Kidney (tissue), 14 donors: ENCODE data around the gene DDX24. TPM values are rescaled to one million over a fixed set of nuclear protein-coding genes. Genes with fewer than 3 reads are reported as not detected.
A peak's percentile ranks its signal among the peaks of the same experiment; 100 is the strongest.

ENCODE experiments used
- DNase-seq, 5 donors: peaks; one replicate each; pipeline ENCODE4 v3.0.0-alpha.2; 2013 to 2020
- FAIRE-seq: peaks from 2 replicates; lab custom pipeline; 2012; peaks lifted over from hg19 to GRCh38; lab: Jason Lieb, UNC
- H3K27ac ChIP-seq, 2 donors: one replicate each; pipeline ENCODE4 v1.7.0; 2013; ENCODE audit warnings: low read depth in 2 of 2, low read length in 2 of 2, inconsistent platforms in 1 of 2
- H3K27me3 ChIP-seq: one replicate; pipeline ENCODE4 v1.7.1; 2013; ENCODE audit warnings: low read length, inconsistent platforms; ENCODE audit not compliant: control insufficient read depth, insufficient read depth
- H3K36me3 ChIP-seq, 3 donors: one replicate each; pipeline versions ENCODE4 v1.7.0 to v1.7.1; 2013; ENCODE audit warnings: low read length in 3 of 3, control low read depth in 1 of 3, inconsistent platforms in 1 of 3; ENCODE audit not compliant: insufficient read depth in 3 of 3, control insufficient read depth in 2 of 3
- H3K4me1 ChIP-seq, 3 donors: one replicate each; pipeline versions ENCODE4 v1.7.0 to v1.7.1; 2013; ENCODE audit warnings: low read length in 3 of 3, inconsistent platforms in 1 of 3, low read depth in 1 of 3; ENCODE audit not compliant: control insufficient read depth in 2 of 3, insufficient read depth in 2 of 3
- H3K4me3 ChIP-seq, 3 donors: one replicate each; pipeline versions ENCODE4 v1.7.0 to v1.8.1; 2013; ENCODE audit warnings: low read length in 3 of 3, control low read depth in 1 of 3, inconsistent platforms in 1 of 3
- H3K9ac ChIP-seq, 3 donors: one replicate each; pipeline versions ENCODE4 v1.7.0 to v1.7.1; 2013; ENCODE audit warnings: low read length in 3 of 3, control low read depth in 1 of 3, inconsistent platforms in 1 of 3
- H3K9me3 ChIP-seq, 3 donors: one replicate each; pipeline versions ENCODE4 v1.7.0 to v1.7.1; 2013; ENCODE audit warnings: low read length in 3 of 3, control low read depth in 1 of 3, inconsistent platforms in 1 of 3; ENCODE audit not compliant: control insufficient read depth in 2 of 3, insufficient read depth in 1 of 3
- intact Hi-C: fragments of 100-400 bp; cut with DNase I; formaldehyde crosslinking; loops from one replicate; pipeline ENCODE4 v1.11.1; 2022
- polyA plus RNA-seq: library from polyadenylated mRNA; stranded (reverse); fragments of 350-450 nt; fragmentation: Illumina TruSeq; extraction: RNeasy Lipid Tissue Mini Kit (QIAGEN cat#74804); gene quantifications from one replicate; pipeline ENCODE4 v1.2.3, GENCODE V29; 2014; ENCODE audit warnings: low read depth, low replicate concordance; ENCODE audit not compliant: insufficient read depth
- total RNA-seq: library from RNA; stranded (reverse); fragmentation: NEBNext Ultra II Directional; extraction: Animal tissue kit (Norgen Biotek cat#: 25700); gene quantifications from one replicate; pipeline ENCODE4 v1.2.1, GENCODE V29; 2021
- TF ChIP-seq, protein P1 (sequence below): IDR thresholded peaks from 3 replicates; pipeline ENCODE4 v1.5.1; 2012; ENCODE audit warnings: mild to moderate bottlenecking, moderate library complexity, borderline replicate concordance; ENCODE audit not compliant: insufficient read depth; ENCODE audit errors: extremely low read depth
- donor health status: control.
- donor health status: control.
- donor health status: control.
- donor health status: control.
- donor health status: control.
- donor health status: DM: yes; HTN: yes; CAD: no.
- donor health status: Normal renal cell carcinoma (clear cell type).

DDX24 gene
- total and polyA plus RNA-seq, 2 donors from 2014 or later: 139 to 193 TPM

DNA sequence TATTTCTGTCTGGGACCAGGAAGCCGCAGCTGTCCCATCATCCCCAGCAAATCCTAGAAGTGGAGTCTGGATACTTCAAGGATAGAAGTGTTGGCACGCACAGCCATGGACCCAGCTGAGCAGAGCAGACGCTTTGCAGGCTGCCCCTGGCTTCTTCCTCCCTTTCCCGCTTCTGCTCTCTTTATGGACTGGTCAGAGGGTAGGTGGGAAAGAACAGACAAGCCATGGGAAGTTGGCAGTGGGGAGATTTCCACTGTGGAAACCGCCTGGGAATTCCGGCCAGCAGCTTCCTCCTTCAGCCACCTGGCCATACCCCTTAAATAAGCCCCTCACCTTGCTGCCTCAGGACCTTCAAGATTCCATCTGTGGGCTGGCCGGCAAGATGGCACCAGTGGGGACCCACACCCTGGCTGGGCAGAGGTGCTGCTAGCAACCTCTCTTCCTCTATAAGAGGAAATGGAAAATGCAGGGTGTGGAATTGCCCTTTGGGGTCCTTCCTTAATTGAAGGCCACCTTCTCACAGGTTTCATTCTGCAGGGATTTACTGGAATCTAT is 34.2 kb downstream of the DDX24 start:
- FAIRE-seq (no peak), DNase-seq (peak in 2 of 5 donors; percentile 0 to 21)
- peaks cover 5 to 47% (median 38%) of the 10 kb centered on the region in 3 donors for H3K36me3 ChIP-seq
- TF ChIP-seq, protein P1, sequence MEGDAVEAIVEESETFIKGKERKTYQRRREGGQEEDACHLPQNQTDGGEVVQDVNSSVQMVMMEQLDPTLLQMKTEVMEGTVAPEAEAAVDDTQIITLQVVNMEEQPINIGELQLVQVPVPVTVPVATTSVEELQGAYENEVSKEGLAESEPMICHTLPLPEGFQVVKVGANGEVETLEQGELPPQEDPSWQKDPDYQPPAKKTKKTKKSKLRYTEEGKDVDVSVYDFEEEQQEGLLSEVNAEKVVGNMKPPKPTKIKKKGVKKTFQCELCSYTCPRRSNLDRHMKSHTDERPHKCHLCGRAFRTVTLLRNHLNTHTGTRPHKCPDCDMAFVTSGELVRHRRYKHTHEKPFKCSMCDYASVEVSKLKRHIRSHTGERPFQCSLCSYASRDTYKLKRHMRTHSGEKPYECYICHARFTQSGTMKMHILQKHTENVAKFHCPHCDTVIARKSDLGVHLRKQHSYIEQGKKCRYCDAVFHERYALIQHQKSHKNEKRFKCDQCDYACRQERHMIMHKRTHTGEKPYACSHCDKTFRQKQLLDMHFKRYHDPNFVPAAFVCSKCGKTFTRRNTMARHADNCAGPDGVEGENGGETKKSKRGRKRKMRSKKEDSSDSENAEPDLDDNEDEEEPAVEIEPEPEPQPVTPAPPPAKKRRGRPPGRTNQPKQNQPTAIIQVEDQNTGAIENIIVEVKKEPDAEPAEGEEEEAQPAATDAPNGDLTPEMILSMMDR: no peak
- no peak overlapping the region for H3K27ac ChIP-seq
- H3K4me3 ChIP-seq: no peak overlapping the region
- intact Hi-C loops: no loop called here
- H3K27me3 ChIP-seq: no peaks in the 10 kb centered on the region
- H3K9me3 ChIP-seq: no peaks in the 10 kb centered on the region
- H3K4me1 ChIP-seq: peaks cover 0 to 5% (median 5%) of the 10 kb centered on the region in 3 donors
- H3K9ac ChIP-seq: no peak overlapping the region

DNA sequence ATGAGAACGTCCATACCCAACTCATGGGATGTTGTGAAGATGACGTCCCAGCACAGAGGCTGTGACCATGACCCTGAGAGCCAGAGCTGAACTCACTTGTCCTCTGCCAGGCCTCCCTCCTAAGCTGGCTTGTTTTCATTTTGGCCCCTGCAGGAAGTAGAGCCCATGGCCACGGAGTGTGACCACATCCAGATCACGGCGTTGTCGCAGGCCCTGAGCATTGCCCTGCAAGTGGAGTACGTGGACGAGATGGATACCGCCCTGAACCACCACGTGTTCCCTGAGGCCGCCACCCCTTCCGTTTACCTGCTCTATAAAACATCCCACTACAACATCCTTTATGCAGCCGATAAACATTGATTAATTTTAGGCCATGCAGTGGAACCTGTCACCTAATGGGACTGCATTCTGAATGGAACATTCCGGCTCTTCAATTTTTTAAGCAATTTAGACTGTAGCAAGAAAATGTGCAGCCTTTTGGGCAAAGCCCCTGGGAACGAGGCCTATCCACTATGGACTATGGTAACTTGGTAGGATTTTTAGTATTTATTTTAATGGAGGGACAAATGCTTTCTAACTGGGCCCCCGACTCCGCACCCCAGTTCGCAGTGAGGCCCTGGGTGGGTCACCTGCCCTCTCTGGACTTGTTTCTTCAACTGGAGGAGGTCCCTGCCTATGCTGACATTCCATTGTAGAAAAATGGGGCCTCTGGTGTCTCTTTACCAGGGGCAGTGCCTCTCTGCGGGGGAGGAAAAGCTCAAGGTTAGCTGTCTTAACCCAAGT is 35.2 kb downstream of the DDX24 start:
- DNase-seq (peak in 1 of 5 donors; percentile 35), FAIRE-seq (no peak)
- H3K4me3 ChIP-seq: no peak overlapping the region
- H3K27ac ChIP-seq: no peak overlapping the region
- no peak overlapping the region for H3K9ac ChIP-seq
- intact Hi-C loops: no loop called here
- H3K36me3 ChIP-seq: peaks cover 5 to 43% (median 34%) of the 10 kb centered on the region in 3 donors
- TF ChIP-seq, protein P1: no peak
- H3K9me3 ChIP-seq: no peaks in the 10 kb centered on the region
- no peaks in the 10 kb centered on the region for H3K27me3 ChIP-seq
- peaks cover 0 to 5% (median 2%) of the 10 kb centered on the region in 3 donors for H3K4me1 ChIP-seq

DNA sequence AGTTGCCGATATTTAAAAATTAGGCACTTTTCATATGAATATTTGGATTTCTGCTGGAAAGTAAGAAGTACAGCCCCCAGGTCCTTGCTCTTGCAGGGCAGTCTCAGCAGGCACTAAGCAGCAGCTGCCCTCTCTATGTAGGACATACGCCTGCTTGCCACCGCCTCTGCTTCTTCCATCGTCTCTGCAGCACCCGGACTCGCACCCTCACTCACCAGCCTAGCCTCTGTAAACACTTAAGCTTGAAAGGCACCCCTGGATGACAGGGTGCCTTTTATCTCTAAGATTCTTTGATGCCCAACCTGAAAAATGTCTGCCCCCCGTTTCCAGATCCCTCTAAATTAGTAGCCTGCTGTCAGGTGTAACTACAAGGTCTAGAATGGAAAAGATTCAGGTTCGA is 35.9 kb downstream of the DDX24 start:
- TF ChIP-seq, protein P1: no peak
- Histone ChIP-seq H3K9me3 (no peaks in the 10 kb centered on the region), H3K36me3 (peaks cover 3 to 38% (median 29%) of the 10 kb centered on the region in 3 donors), H3K4me1 (peaks cover 0 to under 1% (median 0%) of the 10 kb centered on the region in 3 donors), H3K27ac (no peak overlapping the region), H3K27me3 (no peaks in the 10 kb centered on the region), H3K4me3 (no peak overlapping the region), H3K9ac (no peak overlapping the region)
- FAIRE-seq (no peak), DNase-seq (peak in 1 of 5 donors; percentile 15)
- intact Hi-C loops: no loop called here
